Measurements from ENCODE around the gene SHISAL2A. TPM values are rescaled to one million over a fixed set of nuclear protein-coding genes. Genes with fewer than 3 reads are reported as not detected.

The SHISAL2A gene
- total RNA-seq, 1 donor from 2014 or later: 1.3 TPM

DNA sequence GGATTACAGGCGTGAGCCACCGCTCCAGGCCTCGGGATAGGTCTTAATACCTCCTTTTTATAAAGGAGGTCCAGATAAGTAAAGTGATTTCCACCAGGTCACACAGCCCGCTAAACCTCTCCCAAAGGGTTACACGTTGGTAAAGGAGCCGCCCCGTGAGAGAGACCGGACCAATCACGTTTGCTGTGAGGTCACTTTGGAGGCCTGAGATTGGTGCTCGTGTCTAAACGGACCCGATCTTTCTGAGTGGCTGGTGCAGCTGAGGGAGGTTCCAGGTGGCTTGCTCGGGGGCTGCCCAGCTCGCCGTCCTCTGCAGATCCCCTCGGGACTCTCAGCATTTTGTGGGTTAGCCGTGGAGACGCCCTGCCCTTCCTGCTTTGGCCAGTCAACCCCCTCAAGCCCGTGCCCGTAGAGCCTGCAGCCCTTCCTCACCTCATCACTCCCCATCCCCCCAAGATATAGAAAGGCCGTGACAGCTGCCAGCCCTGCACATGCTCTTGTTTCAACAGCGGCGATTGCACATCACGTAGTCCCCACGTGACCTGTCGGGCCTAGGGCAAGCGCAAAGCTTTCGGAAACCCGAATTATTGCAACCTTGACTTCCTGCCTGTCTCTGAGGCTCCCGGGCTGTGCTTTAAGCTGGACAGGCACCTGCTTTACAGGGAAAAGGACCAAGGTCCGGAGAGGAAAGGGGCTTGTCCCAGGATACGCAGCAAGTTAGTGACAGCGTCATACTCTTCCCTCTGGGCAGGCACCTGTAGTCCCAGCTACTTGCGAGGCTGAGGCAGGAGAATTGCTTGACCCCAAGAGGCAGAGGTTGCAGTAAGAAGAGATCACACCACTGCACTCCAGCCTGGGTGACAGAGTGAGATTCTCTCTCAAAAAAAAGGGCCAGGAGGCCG lies 70.2 kb downstream of the SHISAL2A start:
- peak; percentile 95 for ATAC-seq
- intact Hi-C loops (cut with DNase I): no loop called here
- DNase-seq (ENCODE audit: low spot score): peak; percentile 90

DNA sequence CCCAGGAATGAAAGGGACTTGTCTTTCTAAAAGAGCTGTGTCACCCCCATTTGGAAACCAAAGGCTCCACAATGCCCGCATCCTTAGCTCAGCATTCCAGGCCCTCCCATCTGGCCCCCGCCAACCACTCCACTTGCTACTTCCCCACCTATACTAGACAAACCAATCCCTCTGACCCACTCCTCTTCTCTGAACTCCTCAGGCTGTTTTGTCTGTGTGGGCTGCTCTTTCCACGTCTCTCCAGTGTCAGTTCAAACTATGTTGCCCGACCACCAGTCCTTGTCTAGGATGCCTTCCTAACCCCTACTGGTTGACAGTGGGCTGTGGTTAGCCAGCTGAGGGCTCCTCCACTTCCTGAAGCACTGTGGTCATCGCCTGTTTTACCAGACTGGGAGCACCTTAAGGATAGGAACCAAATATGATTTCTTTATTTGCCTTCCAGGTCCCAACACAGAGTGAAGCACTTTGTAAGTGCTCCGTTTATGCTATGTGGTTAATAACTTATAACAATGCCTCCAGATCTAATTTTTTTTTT lies 73.2 kb downstream of the SHISAL2A start:
- intact Hi-C loops (cut with DNase I): no loop called here
- ATAC-seq: no peak
- DNase-seq (ENCODE audit: low spot score): no peak

Other genes with a start within 250 kb of the SHISAL2A start
- 0.45 TPM for gene ORC1, start 228.7 kb upstream of the SHISAL2A start, total RNA-seq
- 38.8 TPM for gene PRPF38A, start 228.6 kb upstream of the SHISAL2A start, total RNA-seq
- 87.3 TPM for gene TUT4, start 80.1 kb upstream of the SHISAL2A start, total RNA-seq
- 12.2 TPM for gene GPX7, start 30.8 kb upstream of the SHISAL2A start, total RNA-seq
- gene COA7, start 65.2 kb downstream of the SHISAL2A start, total RNA-seq: 11.3 TPM
- 36.4 TPM for gene ZYG11B, start 93.3 kb downstream of the SHISAL2A start, total RNA-seq
- gene ZYG11A, start 209.6 kb downstream of the SHISAL2A start, total RNA-seq: 0.09 TPM

All from sciatic nerve (tissue), 2 donors.